Suprapubic skin (tissue), 4 donors: ENCODE data around the gene COL4A3.

ENCODE experiments used
- CTCF ChIP-seq, 2 donors: fragments of 200-600 bp in 1 of 2; fragments of 450-650 bp in 1 of 2; sonication (generic) in 1 of 2; IDR thresholded peaks; one replicate each; pipeline ENCODE4 v1.5.1; 2016 to 2019; ENCODE audit warnings: antibody characterized with exemption in 2 of 2, mild to moderate bottlenecking in 1 of 2, moderate library complexity in 1 of 2
- EP300 ChIP-seq: sonication (generic); formaldehyde crosslinking; IDR thresholded peaks from one replicate; pipeline ENCODE4 v1.6.1; 2017; ENCODE audit warnings: antibody characterized with exemption
- POLR2AphosphoS5 ChIP-seq, 3 donors: sonication (generic); formaldehyde crosslinking; IDR thresholded peaks; one replicate each; pipeline ENCODE4 v1.6.1; 2017; ENCODE audit warnings: antibody characterized with exemption in 3 of 3

GRCh38 chr2:227124811-227125210 lies 39.6 kb upstream of the COL4A3 start:
- TF ChIP-seq CTCF (IDR thresholded peaks at IDR 0.05) (no peak), POLR2AphosphoS5 (IDR thresholded peaks at IDR 0.05) (no peak), EP300 (no peak)
